SK-MEL-5 (cell line): Measurements from ENCODE around the gene CHTF18. TPM values are rescaled to one million over a fixed set of nuclear protein-coding genes. Genes with fewer than 3 reads are reported as not detected.

Experiments
- DNase-seq: peaks from one replicate; pipeline ENCODE4 v3.0.0-alpha.2; 2016; ENCODE audit warnings: low read depth, low spot score
- in situ Hi-C: cut with HindIII; loops from 2 replicates; pipeline ENCODE4 v1.10.0; 2016; ENCODE audit warnings: low sequenced_read_pairs, high pct_unique_total_duplicates, low pct_unique_long_range_greater_than_20kb
- total RNA-seq: library from RNA; depleted of rRNA; stranded (reverse); fragments of >200 nt; shearing (Covaris generic); gene quantifications from 2 replicates; pipeline ENCODE4 v1.2.3, GENCODE V29; 2014

CHTF18 gene
- total RNA-seq, 1 experiment from 2014 or later, result 7.6 TPM

DNA sequence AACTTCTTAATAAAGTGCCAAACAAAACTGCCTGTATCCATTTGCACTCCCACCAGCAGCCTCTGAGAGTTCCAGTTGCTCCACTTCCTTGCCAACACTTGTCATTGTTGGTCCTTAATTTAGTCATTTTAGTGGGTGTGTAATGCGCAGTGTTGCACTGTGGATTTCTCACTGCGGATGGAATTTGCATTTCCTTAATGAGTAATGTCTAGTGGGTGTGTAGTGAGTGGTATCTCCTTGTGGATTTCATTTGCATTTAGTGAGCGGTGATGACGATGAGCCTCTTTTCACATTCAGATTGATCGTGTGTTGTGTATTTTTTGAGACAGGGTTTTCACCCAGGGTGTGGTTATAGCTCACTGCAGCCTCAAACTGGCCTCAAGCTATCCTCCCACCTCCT is 32.0 kb upstream of the CHTF18 start:
- no peak for DNase-seq
- in situ Hi-C loops, result no loop called here

DNA sequence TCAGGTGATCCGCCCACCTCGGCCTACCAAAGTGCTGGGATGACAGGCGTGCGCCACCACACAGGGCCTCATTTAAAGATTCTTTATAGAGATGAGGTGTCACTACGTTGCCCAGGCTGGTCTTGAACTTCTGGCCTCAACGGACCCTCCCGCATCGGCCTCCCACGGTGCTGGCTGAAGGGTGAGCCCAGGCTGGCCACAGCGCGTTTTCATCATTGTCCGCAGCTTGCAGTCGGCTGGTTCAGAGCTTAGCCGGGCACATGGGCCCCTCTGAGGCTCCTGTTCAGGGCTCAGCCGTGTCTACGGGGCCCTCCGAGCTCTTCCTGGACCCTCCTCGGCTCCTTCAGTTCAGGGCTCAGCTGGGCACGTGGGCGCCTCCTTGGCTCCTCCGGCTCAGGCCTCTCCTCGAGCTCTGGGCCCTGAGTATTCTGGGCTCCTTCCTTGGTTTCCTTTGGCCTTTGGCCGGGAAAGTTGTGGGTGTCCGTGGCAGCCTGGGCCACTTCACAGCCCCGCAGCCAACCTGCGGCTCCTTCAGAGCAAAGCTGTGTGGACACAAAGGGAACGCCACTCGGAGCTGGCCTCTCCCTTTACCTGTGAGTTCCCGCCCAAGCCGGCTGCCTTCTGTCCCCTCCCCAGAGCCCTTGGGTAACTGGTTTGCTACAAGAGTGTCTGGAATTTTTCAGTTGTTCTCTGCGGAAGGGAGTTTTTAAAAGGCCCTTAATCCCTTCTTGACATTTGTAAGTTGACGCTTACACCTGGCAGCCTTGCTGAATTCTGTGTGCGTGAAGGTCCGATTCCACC is 29.1 kb upstream of the CHTF18 start:
- DNase-seq, result no peak
- in situ Hi-C loops, result no loop called here

DNA sequence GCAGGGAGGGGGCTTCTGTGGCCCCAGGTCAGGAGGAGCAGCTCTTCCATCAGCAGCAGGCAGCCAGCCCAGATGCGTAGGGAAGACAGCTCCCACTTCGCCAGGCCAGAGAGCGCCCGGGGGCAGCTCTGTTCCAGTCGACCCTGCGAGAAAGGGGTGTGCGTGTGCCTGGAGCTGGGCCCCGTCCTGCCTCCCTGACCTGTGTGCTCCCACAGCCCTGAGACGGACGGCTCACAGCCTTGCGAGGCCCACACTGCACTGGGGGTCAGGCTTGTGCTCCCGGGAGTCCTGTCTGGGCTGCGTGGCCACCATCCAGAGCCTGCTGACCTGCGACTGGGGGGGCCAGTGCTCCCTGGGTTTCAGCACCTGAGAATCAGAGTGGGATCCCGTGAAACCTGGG is 28.4 kb upstream of the CHTF18 start:
- no peak for DNase-seq
- in situ Hi-C loops, result no loop called here

DNA sequence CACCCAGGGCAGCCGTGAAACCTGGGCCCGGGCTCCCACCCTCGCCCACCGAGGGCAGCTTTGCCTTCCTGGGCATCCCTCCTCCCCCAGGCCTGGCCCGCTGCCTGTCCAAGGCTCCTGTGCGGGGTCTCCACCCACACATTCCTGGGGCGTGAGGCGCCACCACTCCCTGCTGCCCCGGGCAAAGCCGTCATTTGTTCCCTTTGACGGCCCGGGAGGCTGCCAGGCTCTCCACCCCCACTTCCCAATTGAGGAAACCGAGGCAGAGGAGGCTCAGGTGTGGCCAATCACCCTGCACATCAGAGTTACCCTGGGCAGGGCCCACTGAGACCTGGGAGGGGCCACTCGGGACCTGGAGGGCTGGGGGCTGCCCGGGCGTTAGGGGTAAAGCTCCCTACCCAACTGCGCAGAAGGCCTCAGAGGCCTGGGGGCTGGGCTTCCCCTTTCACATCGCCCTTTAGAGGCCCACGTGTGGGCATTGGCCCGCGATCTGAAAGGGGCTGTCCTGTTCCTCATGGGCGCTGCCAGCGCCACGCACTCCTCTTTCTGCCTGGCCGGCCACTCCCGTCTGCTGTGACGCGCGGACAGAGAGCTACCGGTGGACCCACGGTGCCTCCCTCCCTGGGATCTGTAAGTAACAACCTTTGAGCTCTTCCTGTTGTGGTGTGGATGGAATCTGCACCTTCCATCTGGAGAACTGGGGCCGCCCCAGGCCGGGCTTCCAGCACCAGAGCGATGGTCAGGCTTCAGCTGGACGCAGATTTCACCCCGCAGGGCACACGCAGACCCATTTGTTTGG is 27.7 kb upstream of the CHTF18 start, which contains the start of gene MSLN:
Gene MSLN (plus strand): TSS at position 190 of the 799 bp plus-strand sequence. CDS start 1,947 bp downstream, outside the sequence.
- in situ Hi-C loops, result no loop called here
- no peak for DNase-seq

DNA sequence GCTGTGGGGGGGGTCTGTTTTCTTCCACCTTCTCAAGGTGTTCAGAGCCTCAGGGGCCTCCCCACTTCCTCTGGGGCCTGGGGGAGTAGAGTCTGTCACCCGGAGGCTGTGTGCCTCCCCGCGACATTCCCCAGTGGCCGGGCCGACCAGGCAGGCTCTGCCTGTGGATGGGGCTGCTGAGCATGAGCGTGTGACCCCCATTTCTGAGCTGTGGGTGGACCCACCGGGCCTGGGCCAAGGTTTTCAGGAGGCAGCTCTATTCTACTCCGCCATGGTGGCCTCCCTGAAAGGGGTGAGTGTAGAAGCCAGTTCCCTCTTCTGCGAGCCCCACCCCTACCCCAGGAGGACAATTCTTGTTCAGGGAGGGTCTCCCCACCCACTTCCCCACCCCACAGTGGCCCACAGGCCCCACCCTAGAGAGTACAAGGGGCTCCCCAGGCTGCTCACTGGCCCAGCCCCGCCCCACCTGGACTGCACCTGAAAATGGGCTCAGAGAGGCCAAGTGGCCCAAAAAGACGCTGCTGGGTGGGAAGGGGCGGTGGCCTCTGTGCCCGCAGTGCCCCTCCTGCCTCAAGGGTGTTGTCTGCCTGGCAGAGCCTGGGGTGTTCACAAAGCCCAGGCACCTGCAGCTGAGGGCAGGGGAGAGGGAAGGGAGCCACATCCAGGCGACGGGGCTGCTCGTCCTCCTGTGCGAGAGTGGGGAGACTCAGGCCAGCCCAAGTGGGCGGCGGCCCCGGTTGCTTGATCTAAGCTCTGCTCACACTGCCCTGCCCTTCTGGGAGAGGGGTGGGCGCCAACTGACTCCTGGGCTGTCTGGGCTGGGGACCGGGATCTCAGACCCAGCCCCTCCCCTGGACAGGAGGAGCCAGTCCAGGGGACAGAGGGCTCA is 26.6 kb upstream of the CHTF18 start:
- in situ Hi-C loops, result no loop called here
- no peak for DNase-seq

DNA sequence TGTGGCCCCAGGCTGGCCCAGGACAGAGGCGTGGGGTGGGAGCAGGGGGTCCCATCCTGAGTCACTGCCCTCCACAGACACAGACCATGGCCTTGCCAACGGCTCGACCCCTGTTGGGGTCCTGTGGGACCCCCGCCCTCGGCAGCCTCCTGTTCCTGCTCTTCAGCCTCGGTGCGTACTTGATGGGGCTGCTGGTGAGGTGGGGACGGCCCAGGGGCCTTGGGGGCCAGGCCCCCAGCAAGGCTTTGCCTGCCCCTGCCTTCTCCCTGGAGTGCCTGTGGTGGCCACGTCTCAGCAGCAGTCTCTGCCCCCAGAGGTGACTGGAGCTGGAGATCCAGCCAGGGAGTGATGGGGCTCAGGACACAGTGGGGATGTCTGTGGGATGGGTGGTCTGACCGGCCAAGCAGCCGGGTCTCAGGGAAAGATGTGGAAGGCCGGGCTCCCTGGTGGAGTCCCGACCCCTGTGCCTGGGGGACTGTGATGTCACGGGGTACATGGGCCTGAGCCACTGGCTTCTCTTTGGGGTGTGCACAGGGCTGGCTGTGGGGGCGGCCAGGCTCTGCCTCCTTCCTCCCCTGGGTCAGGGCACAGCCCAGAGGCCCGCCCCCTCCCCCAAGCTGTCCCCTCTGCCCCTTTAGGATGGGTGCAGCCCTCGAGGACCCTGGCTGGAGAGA is 25.7 kb upstream of the CHTF18 start:
- no peak for DNase-seq
- in situ Hi-C loops, result no loop called here

DNA sequence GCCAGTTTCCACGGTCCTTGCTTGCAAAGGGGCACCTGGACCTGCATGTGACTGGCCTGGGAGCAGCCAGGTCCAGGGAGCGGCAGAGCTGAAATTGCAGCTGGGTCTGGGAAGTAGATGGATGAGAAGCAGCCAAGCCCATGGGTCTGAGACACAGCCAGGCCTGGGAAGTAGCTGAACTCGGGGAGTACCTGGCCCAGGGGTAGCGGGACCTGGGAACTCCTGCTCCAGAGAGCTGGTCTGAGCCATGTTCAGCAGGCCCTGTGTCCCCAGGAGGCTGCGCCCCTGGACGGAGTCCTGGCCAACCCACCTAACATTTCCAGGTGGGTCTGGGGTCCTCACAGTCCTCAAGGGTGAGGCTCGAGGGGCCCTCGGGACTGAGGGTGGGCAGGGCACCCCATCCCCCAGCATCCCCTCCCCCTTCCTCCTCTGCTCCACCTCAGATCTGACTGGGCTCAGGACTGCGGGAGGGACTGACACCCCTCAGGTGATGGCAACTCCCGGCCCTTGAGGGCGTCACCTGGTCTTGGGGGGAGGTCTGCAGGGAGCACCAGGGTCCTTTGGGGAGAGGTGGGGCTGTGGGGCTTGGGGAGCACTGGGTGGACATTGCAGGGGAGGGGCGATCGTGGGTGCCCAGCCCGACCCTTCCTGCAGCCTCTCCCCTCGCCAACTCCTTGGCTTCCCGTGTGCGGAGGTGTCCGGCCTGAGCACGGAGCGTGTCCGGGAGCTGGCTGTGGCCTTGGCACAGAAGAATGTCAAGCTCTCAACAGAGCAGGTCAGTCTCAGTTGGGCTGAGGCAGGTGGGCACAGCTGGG is 24.8 kb upstream of the CHTF18 start:
- DNase-seq, result no peak
- in situ Hi-C loops, result no loop called here

DNA sequence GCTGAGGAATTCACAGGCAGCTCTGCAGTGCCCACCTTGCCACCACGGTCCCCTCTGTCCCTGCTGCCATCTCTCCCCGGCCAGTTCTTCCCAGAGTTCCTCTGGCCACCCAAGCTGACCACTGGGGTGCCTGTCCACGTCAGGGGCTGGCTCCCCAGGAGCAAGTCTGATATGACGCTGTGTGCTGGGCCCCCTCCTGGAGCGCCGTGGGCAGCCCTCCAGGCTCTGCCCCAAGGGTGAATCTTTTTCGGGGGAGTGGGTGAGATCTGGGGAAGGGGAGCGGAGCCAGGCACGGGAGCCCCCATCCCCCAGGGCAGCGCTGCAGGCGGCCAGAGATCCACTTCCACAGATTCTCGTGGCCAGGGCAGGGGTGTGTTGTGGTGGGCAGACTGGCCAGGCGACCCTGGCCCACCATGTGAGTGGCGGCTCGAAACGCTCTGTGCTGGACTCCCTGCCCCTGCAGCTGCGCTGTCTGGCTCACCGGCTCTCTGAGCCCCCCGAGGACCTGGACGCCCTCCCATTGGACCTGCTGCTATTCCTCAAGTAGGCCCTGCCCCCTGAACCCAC is 24.2 kb upstream of the CHTF18 start:
- in situ Hi-C loops, result no loop called here
- no peak for DNase-seq

DNA sequence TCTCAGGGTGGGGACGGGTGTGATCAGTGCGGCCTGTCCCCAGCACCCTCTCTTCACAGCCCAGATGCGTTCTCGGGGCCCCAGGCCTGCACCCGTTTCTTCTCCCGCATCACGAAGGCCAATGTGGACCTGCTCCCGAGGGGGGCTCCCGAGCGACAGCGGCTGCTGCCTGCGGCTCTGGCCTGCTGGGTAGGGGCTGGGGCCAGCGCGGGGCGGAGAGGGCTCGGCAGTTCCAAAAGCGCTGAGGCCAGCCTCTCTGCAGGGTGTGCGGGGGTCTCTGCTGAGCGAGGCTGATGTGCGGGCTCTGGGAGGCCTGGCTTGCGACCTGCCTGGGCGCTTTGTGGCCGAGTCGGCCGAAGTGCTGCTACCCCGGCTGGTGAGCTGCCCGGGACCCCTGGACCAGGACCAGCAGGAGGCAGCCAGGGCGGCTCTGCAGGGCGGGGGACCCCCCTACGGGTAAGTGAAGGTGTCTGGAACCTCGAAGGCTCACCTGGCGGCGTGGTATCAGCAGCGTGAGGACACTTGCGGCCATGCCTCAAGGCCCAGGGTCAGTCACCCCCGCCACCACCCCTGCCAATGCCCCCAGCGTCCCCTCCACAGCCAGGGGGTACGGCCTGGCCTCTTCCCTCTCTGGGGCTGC is 23.5 kb upstream of the CHTF18 start:
- in situ Hi-C loops, result no loop called here
- no peak for DNase-seq

DNA sequence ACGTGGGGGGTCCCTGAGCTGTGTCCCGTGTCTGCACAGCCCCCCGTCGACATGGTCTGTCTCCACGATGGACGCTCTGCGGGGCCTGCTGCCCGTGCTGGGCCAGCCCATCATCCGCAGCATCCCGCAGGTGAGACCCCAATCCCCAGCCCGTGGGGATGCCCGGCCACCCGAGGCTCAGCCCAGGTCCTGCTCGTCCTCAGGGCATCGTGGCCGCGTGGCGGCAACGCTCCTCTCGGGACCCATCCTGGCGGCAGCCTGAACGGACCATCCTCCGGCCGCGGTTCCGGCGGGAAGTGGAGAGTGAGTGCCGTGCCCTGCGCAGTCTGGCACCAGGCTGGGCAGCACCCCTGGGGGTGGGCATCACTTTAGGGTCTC is 22.9 kb upstream of the CHTF18 start:
- in situ Hi-C loops, result no loop called here
- no peak for DNase-seq

DNA sequence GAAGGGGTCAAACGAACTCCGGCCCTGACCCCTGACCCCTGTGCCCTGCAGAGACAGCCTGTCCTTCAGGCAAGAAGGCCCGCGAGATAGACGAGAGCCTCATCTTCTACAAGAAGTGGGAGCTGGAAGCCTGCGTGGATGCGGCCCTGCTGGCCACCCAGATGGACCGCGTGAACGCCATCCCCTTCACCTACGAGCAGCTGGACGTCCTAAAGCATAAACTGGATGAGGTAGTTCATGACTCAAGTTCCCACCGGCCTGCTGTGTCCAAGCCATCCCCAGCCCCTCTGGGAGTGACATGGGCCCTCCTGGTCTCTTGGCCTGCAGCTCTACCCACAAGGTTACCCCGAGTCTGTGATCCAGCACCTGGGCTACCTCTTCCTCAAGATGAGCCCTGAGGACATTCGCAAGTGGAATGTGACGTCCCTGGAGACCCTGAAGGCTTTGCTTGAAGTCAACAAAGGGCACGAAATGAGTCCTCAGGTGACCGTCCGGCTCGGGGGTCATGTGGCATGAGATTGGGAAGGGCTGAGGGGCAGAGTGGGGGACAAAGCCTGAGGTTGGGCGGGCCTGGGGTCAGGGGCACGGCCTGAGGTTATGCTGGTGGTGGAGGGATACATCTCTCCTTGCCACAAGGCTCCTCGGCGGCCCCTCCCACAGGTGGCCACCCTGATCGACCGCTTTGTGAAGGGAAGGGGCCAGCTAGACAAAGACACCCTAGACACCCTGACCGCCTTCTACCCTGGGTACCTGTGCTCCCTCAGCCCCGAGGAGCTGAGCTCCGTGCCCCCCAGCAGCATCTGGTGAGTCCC is 22.2 kb upstream of the CHTF18 start:
- DNase-seq, result no peak

DNA sequence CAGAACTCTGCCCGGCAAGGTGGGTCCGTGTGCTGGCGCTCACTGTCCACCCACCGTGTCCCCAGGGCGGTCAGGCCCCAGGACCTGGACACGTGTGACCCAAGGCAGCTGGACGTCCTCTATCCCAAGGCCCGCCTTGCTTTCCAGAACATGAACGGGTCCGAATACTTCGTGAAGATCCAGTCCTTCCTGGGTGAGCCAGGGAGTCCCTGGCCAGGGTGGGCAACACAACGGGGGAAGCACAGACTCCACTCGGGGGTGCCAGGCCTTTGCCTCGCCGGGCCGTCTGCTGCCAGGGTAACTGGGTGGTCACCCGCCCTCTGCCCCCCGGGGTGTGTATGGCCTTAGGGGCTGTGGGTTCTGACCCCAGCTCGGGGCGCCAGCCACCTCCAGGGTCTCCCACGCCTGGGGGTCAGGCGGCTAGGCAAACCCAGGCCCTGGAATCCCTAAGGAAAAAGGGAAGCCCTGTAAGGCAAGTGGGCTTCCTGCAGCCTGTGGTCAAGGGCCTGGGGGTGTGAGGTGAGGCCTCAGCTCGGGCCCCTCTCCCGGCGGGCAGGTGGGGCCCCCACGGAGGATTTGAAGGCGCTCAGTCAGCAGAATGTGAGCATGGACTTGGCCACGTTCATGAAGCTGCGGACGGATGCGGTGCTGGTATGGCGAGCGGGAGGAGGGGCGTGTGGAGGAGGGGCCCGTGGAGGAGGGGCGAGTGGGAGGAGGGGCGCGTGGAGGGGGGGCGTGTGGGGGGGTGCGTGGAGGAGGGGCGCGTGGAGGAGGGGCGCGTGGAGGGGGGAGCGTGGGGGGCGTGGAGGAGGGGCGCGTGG is 21.4 kb upstream of the CHTF18 start:
- in situ Hi-C loops, result no loop called here
- DNase-seq, result no peak

More for the DNA sequence above, 22.2 kb upstream of the CHTF18 start:
- in situ Hi-C loops, result no loop called here

DNA sequence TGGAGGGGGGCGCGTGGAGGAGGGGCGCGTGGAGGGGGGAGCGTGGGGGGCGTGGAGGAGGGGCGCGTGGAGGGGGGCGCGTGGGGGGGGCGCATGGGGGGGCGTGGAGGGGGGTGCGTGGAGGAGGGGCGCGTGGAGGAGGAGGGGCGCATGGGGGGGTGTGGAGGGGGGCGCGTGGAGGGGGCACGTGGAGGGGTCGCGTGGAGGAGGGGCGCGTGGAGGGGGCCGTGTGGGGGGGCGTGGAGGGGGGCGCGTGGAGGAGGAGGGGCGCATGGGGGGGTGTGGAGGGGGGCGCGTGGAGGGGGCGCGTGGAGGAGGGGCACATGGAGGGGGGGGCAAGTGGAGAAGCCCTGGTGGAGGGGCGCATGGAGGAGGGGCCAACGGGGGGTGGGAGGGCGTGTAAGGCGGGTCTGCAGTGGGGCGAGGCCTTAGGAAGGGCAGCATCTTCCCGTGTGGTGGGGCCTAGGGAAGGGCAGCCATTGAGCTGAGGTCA is 20.6 kb upstream of the CHTF18 start:
- in situ Hi-C loops, result no loop called here
- no peak for DNase-seq

DNA sequence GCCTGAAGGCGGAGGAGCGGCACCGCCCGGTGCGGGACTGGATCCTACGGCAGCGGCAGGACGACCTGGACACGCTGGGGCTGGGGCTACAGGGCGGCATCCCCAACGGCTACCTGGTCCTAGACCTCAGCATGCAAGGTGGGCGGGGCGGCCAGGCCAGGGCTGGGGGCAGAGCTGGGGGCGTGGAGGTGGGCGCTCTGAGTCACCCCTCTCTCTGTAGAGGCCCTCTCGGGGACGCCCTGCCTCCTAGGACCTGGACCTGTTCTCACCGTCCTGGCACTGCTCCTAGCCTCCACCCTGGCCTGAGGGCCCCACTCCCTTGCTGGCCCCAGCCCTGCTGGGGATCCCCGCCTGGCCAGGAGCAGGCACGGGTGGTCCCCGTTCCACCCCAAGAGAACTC is 20.0 kb upstream of the CHTF18 start:
- in situ Hi-C loops, result no loop called here

More for the DNA sequence above, 20.0 kb upstream of the CHTF18 start:
- DNase-seq, result no peak
